Measurements from ENCODE around the gene SUPT3H.

DNA sequence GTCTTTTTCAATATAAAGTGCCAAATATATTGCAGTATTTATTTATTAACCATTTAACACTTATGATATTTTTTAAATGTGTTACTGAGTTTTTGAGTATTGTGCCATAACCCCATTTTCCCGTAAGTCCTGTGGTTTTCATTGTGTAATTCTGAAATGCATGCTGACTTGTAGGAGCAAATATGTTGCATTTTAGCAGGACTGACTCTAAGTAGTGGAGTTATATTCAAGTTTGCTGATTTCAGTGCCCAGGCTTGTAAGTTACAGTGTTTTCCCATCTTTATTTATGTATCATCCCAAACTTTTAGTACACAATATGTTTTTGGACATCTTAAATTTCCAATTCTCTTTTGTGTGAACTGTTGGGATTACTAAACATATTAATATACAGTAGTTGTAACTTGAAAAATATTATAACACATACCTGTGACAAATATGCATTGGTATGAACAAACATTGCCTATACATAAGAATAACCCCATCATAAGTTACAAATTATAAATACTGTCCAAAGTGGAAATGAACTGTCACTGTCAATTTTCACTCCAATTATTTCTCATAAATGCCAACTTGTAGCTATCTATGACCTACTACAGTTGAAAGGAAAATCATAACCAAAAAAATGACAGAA, 228.9 kb downstream of the SUPT3H start:
- TF ChIP-seq, protein P1, sequence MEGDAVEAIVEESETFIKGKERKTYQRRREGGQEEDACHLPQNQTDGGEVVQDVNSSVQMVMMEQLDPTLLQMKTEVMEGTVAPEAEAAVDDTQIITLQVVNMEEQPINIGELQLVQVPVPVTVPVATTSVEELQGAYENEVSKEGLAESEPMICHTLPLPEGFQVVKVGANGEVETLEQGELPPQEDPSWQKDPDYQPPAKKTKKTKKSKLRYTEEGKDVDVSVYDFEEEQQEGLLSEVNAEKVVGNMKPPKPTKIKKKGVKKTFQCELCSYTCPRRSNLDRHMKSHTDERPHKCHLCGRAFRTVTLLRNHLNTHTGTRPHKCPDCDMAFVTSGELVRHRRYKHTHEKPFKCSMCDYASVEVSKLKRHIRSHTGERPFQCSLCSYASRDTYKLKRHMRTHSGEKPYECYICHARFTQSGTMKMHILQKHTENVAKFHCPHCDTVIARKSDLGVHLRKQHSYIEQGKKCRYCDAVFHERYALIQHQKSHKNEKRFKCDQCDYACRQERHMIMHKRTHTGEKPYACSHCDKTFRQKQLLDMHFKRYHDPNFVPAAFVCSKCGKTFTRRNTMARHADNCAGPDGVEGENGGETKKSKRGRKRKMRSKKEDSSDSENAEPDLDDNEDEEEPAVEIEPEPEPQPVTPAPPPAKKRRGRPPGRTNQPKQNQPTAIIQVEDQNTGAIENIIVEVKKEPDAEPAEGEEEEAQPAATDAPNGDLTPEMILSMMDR (IDR thresholded peaks at IDR 0.05): no peak
- TF ChIP-seq POLR2A (IDR thresholded peaks at IDR 0.05): no peak

Data from lower leg skin (tissue), 3 donors.